ENCODE results near the gene ENOX1. TPM values are rescaled to one million over a fixed set of nuclear protein-coding genes. Genes with fewer than 3 reads are reported as not detected.

ENOX1 gene
- total and polyA plus RNA-seq, 7 donors: 0.23 to 20.2 (median 11.1) TPM

GRCh38 chr13:43324129-43324528 is 462.6 kb downstream of the ENOX1 start:
- TF ChIP-seq POLR2A (IDR thresholded peaks at IDR 0.05): no peak
- TF ChIP-seq EP300 (IDR thresholded peaks at IDR 0.05): no peak
- TF ChIP-seq POLR2AphosphoS5 (IDR thresholded peaks at IDR 0.05): no peak
- TF ChIP-seq CTCF (IDR thresholded peaks at IDR 0.05): no peak
- 78 to 84% methylated on average over 3 of the region's 3 CpGs for WGBS, 2 donors
- no peaks in the 10 kb centered on the region for H3K9me3 ChIP-seq

GRCh38 chr13:43319617-43320444 is 466.9 kb downstream of the ENOX1 start:
- Histone ChIP-seq H3K4me1 (peaks cover 0 to 23% (median 19%) of the 10 kb centered on the region in 4 donors), H3K27ac (peak overlapping the region; percentile 32 to 67 (median 52)), H3K27me3 (no peaks in the 10 kb centered on the region), H3K36me3 (peaks cover 0 to 12% (median 0%) of the 10 kb centered on the region in 4 donors), H3K9me3 (no peaks in the 10 kb centered on the region), H3K4me3 (no peak overlapping the region)
- intact Hi-C loops (cut with DNase I): no loop called here
- TF ChIP-seq POLR2AphosphoS5 (IDR thresholded peaks at IDR 0.05) (no peak), EP300 (IDR thresholded peaks at IDR 0.05) (no peak), POLR2A (IDR thresholded peaks at IDR 0.05) (no peak), CTCF (IDR thresholded peaks at IDR 0.05) (no peak)
- no peak for DNase-seq
- WGBS, 2 donors: 74 to 80% methylated on average over 10 of the region's 10 CpGs

More at GRCh38 chr13:43324129-43324528, 462.6 kb downstream of the ENOX1 start:
- Histone ChIP-seq H3K4me1 (peaks cover 0 to 12% (median 10%) of the 10 kb centered on the region in 4 donors), H3K4me3 (no peak overlapping the region), H3K36me3 (peaks cover 0 to 19% (median 0%) of the 10 kb centered on the region in 4 donors), H3K27ac (no peak overlapping the region), H3K27me3 (no peaks in the 10 kb centered on the region)
- DNase-seq: no peak
- intact Hi-C loops (cut with DNase I): no loop called here

- DNase-seq: peak; percentile 72
- H3K27me3 ChIP-seq: no peaks in the 10 kb centered on the region
- H3K27ac ChIP-seq: peak overlapping the region in 3 of 4 donors; percentile 21 to 58 (median 54)
- no peaks in the 10 kb centered on the region for H3K9me3 ChIP-seq
- intact Hi-C loops (cut with DNase I): no loop called here
- peak overlapping the region in 1 of 4 donors; percentile 18 for H3K4me3 ChIP-seq
- peaks cover 0 to 7% (median 0%) of the 10 kb centered on the region in 4 donors for H3K36me3 ChIP-seq
- TF ChIP-seq EP300 (IDR thresholded peaks at IDR 0.05) (no peak), POLR2A (IDR thresholded peaks at IDR 0.05) (no peak)
- WGBS, 2 donors: 24 to 42% methylated on average over 4 of the region's 4 CpGs
- peaks cover 0 to 23% (median 19%) of the 10 kb centered on the region in 4 donors for H3K4me1 ChIP-seq
Measured at GRCh38 chr13:43316946-43317353, 469.8 kb downstream of the ENOX1 start.

- H3K4me1 ChIP-seq: peaks cover 0 to 23% (median 19%) of the 10 kb centered on the region in 4 donors
- DNase-seq: no peak
- peaks cover 0 to under 1% (median 0%) of the 10 kb centered on the region in 4 donors for H3K36me3 ChIP-seq
- H3K27me3 ChIP-seq: no peaks in the 10 kb centered on the region
- H3K27ac ChIP-seq: no peak overlapping the region
- WGBS, 2 donors: 77 to 83% methylated on average over 2 of the region's 2 CpGs
- no peak for TF ChIP-seq CTCF (IDR thresholded peaks at IDR 0.05)
- no peak for TF ChIP-seq POLR2A (IDR thresholded peaks at IDR 0.05)
- no peak for TF ChIP-seq POLR2AphosphoS5 (IDR thresholded peaks at IDR 0.05)
- no peak for TF ChIP-seq EP300 (IDR thresholded peaks at IDR 0.05)
- intact Hi-C loops (cut with DNase I): no loop called here
- H3K4me3 ChIP-seq: no peak overlapping the region
- H3K9me3 ChIP-seq: no peaks in the 10 kb centered on the region
Measured at GRCh38 chr13:43316281-43316680, 470.5 kb downstream of the ENOX1 start.

- Histone ChIP-seq H3K27ac (no peak overlapping the region), H3K4me1 (peaks cover 0 to 22% (median 19%) of the 10 kb centered on the region in 4 donors), H3K27me3 (no peaks in the 10 kb centered on the region), H3K4me3 (no peak overlapping the region), H3K36me3 (no peaks in the 10 kb centered on the region), H3K9me3 (no peaks in the 10 kb centered on the region)
- no peak for TF ChIP-seq CTCF (IDR thresholded peaks at IDR 0.05)
- no peak for TF ChIP-seq EP300 (IDR thresholded peaks at IDR 0.05)
- no peak for TF ChIP-seq POLR2A (IDR thresholded peaks at IDR 0.05)
- TF ChIP-seq POLR2AphosphoS5 (IDR thresholded peaks at IDR 0.05): no peak
- intact Hi-C loops (cut with DNase I): no loop called here
- WGBS, 2 donors: 87% methylated on average over 5 of the region's 5 CpGs
- no peak for DNase-seq
Measured at GRCh38 chr13:43315522-43315921, 471.2 kb downstream of the ENOX1 start.
